Astrocyte (in vitro differentiated cells and primary cell): ENCODE results near the gene PRR30. TPM values are rescaled to one million over a fixed set of nuclear protein-coding genes. Genes with fewer than 3 reads are reported as not detected.

Source experiments
- DNase-seq: peaks from one replicate; pipeline ENCODE4 v3.0.0-alpha.2; 2010; ENCODE audit warnings: low read depth
- FAIRE-seq: peaks from 2 replicates; lab custom pipeline; 2011; peaks lifted over from hg19 to GRCh38; lab: Jason Lieb, UNC
- H2AFZ ChIP-seq: 2 replicates; pipeline ENCODE4 v1.6.0; 2012; ENCODE audit warnings: low read depth, low read length, inconsistent platforms
- H3K27ac ChIP-seq: 2 replicates; pipeline ENCODE4 v1.5.1; 2011; ENCODE audit warnings: low read depth, low read length, inconsistent platforms
- H3K27me3 ChIP-seq: 2 replicates; pipeline ENCODE4 v1.6.0; 2011; ENCODE audit warnings: low read length, inconsistent platforms; ENCODE audit not compliant: insufficient read depth
- H3K36me3 ChIP-seq: 2 replicates; pipeline ENCODE4 v1.5.1; 2011; ENCODE audit warnings: low read length, inconsistent platforms; ENCODE audit not compliant: insufficient read depth
- H3K4me1 ChIP-seq: 2 replicates; pipeline ENCODE4 v1.5.1; 2011; ENCODE audit warnings: low read length, inconsistent platforms; ENCODE audit not compliant: insufficient read depth
- H3K4me2 ChIP-seq: 2 replicates; pipeline ENCODE4 v1.6.0; 2012; ENCODE audit warnings: low read length, inconsistent platforms
- H3K4me3 ChIP-seq: 2 replicates; pipeline ENCODE4 v1.5.1; 2011; ENCODE audit warnings: low read depth, mild to moderate bottlenecking, low read length, inconsistent platforms; ENCODE audit not compliant: insufficient read depth
- H3K79me2 ChIP-seq: 2 replicates; pipeline ENCODE4 v1.6.0; 2012; ENCODE audit warnings: mild to moderate bottlenecking, low read length, inconsistent platforms; ENCODE audit not compliant: insufficient read depth
- H3K9ac ChIP-seq: 2 replicates; pipeline ENCODE4 v1.6.0; 2012; ENCODE audit warnings: mild to moderate bottlenecking, low read length, inconsistent platforms
- H3K9me3 ChIP-seq: 2 replicates; pipeline ENCODE4 v1.5.1; 2012; ENCODE audit warnings: low read depth, mild to moderate bottlenecking, low read length, inconsistent platforms; ENCODE audit not compliant: insufficient read depth
- H4K20me1 ChIP-seq: 2 replicates; pipeline ENCODE4 v1.6.0; 2012; ENCODE audit warnings: low read length, inconsistent platforms; ENCODE audit not compliant: insufficient read depth
- H3K27ac Mint-ChIP-seq: one replicate; pipeline ENCODE4 v1.8.0; 2021; ENCODE audit warnings: mild to moderate bottlenecking, mixed read lengths; ENCODE audit not compliant: unreplicated experiment
- H3K27me3 Mint-ChIP-seq: one replicate; pipeline ENCODE4 v1.8.0; 2021; ENCODE audit warnings: low read depth, mixed read lengths; ENCODE audit not compliant: unreplicated experiment
- H3K36me3 Mint-ChIP-seq: one replicate; pipeline ENCODE4 v1.8.0; 2021; ENCODE audit warnings: low read depth, mixed read lengths; ENCODE audit not compliant: unreplicated experiment
- H3K4me1 Mint-ChIP-seq: one replicate; pipeline ENCODE4 v1.8.0; 2021; ENCODE audit warnings: low read depth, mixed read lengths; ENCODE audit not compliant: unreplicated experiment
- H3K4me3 Mint-ChIP-seq: one replicate; pipeline ENCODE4 v1.8.0; 2021; ENCODE audit warnings: mild to moderate bottlenecking, moderate library complexity, mixed read lengths; ENCODE audit not compliant: unreplicated experiment
- H3K9me3 Mint-ChIP-seq: one replicate; pipeline ENCODE4 v1.8.0; 2021; ENCODE audit warnings: mild to moderate bottlenecking, mixed read lengths; ENCODE audit not compliant: unreplicated experiment
- EZH2 ChIP-seq: IDR thresholded peaks from 2 replicates; pipeline ENCODE4 v1.6.1; 2012; ENCODE audit warnings: mild to moderate bottlenecking, low read length, inconsistent platforms; ENCODE audit not compliant: insufficient read depth
- total RNA-seq: library from RNA; stranded (reverse); gene quantifications from 2 replicates; pipeline ENCODE4 v1.2.1, GENCODE V29; 2021
- TF ChIP-seq, protein P1 (sequence below): IDR thresholded peaks from 2 replicates; pipeline ENCODE4 v1.5.1; 2011; ENCODE audit warnings: low read depth, mild to moderate bottlenecking, inconsistent platforms, low read length, moderate library complexity; ENCODE audit not compliant: insufficient read depth

The PRR30 gene
- total RNA-seq, 1 donor from 2014 or later = not detected

DNA sequence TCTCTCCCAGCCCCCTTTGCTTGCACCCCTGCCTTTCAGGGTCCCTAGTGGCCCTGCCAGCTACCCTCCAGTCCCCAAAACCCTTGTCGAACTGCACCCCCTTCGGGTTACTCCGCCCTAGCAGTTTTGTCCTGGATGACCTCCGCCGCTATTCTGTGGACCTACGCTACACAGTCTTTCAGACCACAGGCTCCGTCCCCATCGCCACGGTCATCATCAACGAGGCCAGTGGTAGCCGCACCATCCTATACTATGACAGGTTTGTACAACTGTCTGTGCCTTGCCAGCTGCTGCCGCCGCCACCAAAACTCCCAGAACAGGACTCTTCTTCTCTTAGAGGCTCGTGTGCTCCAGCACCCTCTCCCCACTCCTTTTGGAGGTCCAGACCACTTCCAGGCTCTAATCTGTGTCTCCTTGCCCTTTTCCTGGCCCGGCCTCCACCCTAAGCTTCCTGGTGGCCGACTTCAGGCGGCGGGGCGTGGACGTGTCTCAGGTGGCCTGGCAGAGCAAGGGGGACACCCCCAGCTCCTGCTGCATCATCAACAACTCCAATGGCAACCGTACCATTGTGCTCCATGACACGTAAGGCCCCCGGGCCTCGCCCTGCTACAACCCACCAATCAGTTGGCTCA is 44.7 kb downstream of the PRR30 start:
- no peak overlapping the region for H3K27ac ChIP-seq
- peaks cover 2% of the 10 kb centered on the region for H3K9me3 Mint-ChIP-seq
- DNase-seq (no peak), FAIRE-seq (no peak)
- no peaks in the 10 kb centered on the region for H4K20me1 ChIP-seq
- no peaks in the 10 kb centered on the region for H3K36me3 ChIP-seq
- H3K9ac ChIP-seq = no peak overlapping the region
- no peak for TF ChIP-seq EZH2
- TF ChIP-seq, protein P1, sequence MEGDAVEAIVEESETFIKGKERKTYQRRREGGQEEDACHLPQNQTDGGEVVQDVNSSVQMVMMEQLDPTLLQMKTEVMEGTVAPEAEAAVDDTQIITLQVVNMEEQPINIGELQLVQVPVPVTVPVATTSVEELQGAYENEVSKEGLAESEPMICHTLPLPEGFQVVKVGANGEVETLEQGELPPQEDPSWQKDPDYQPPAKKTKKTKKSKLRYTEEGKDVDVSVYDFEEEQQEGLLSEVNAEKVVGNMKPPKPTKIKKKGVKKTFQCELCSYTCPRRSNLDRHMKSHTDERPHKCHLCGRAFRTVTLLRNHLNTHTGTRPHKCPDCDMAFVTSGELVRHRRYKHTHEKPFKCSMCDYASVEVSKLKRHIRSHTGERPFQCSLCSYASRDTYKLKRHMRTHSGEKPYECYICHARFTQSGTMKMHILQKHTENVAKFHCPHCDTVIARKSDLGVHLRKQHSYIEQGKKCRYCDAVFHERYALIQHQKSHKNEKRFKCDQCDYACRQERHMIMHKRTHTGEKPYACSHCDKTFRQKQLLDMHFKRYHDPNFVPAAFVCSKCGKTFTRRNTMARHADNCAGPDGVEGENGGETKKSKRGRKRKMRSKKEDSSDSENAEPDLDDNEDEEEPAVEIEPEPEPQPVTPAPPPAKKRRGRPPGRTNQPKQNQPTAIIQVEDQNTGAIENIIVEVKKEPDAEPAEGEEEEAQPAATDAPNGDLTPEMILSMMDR = no peak
- peaks cover 11% of the 10 kb centered on the region for H3K27me3 Mint-ChIP-seq
- no peak overlapping the region for H3K4me2 ChIP-seq
- H3K79me2 ChIP-seq = no peaks in the 10 kb centered on the region
- no peak overlapping the region for H3K4me3 Mint-ChIP-seq
- H3K27ac Mint-ChIP-seq = no peak overlapping the region
- no peaks in the 10 kb centered on the region for H3K4me1 Mint-ChIP-seq
- no peaks in the 10 kb centered on the region for H3K27me3 ChIP-seq
- no peaks in the 10 kb centered on the region for H3K36me3 Mint-ChIP-seq
- H3K4me3 ChIP-seq = no peak overlapping the region
- no peaks in the 10 kb centered on the region for H3K4me1 ChIP-seq
- no peaks in the 10 kb centered on the region for H3K9me3 ChIP-seq
- no peak overlapping the region for H2AFZ ChIP-seq

DNA sequence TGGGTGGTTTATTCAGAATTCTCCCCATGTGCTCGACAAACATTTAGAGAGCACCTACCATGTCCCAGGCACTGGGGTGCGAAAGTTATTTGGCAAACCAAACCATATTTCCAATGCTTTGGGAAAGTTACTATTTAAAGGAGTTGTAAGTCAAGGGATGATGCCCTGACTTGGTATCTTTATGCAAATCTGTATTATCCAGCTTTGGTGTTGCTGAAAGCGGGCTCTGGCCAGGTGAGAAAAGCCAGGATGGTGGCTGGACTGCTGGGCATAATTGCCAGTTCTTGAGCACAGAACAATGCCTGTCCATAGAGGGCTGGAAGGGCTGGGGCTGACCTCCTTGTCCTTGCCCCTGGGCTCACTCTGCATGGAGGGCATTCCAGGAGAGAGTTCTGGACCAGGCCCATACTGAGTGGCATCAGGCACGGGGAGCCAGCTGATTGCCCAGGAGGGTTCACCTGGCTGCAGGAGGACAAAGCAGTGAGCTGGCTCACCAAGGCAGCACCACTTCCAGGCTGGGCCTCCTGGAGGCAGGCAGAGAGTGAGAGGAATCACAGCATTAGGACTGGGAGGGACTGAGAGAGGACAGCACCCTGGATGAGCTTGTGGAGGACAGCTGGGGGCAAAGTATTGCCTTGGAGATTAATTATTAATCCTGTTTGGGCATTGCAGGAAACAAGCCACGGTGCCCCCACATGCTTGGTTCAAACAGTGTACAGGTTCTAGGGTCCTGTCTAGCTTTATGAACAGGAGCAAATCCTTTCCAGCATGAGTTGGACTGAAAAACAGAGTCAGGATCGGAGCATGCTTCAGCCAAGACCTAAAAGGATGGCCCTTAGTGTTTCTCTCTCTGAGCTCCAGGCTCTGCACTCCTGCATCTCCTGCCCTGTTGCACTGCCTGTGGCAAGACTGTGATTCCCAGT is 45.5 kb downstream of the PRR30 start:
- H3K9me3 ChIP-seq = no peaks in the 10 kb centered on the region

More for the DNA sequence above, 45.5 kb downstream of the PRR30 start:
- Histone ChIP-seq H3K4me3 (no peak overlapping the region), H3K4me2 (no peak overlapping the region), H4K20me1 (no peaks in the 10 kb centered on the region), H3K4me1 (no peaks in the 10 kb centered on the region), H2AFZ (no peak overlapping the region), H3K27me3 (no peaks in the 10 kb centered on the region), H3K27ac (no peak overlapping the region), H3K36me3 (no peaks in the 10 kb centered on the region), H3K79me2 (no peaks in the 10 kb centered on the region), H3K9ac (no peak overlapping the region)
- H3K27ac Mint-ChIP-seq = no peak overlapping the region
- peaks cover 13% of the 10 kb centered on the region for H3K27me3 Mint-ChIP-seq
- H3K9me3 Mint-ChIP-seq = peaks cover 2% of the 10 kb centered on the region
- FAIRE-seq (no peak), DNase-seq (no peak)
- H3K4me3 Mint-ChIP-seq = no peak overlapping the region
- no peaks in the 10 kb centered on the region for H3K36me3 Mint-ChIP-seq
- no peak for TF ChIP-seq EZH2
- TF ChIP-seq, protein P1 = no peak
- H3K4me1 Mint-ChIP-seq = no peaks in the 10 kb centered on the region
